T47D (cell line): ENCODE measurements around the gene UMAD1.
A peak's percentile ranks its signal among the peaks of the same experiment; 100 is the strongest.

ENCODE experiments used
- DNase-seq, 2 experiments: peaks; one replicate each; pipeline versions ENCODE4 v3.0.0 to v3.0.0-alpha.2; 2011 to 2012; ENCODE audit warnings: low read depth in 1 of 2, low spot score in 1 of 2
- JUND ChIP-seq: IDR thresholded peaks from 2 replicates; pipeline ENCODE4 v1.6.1; 2012; ENCODE audit warnings: low read depth
- in situ Hi-C: cut with HindIII; loops from 2 replicates; pipeline ENCODE4 v1.10.0; 2016; ENCODE audit warnings: low sequenced_read_pairs, low pct_unique_long_range_greater_than_20kb

Gene UMAD1

GRCh38 chr7:7830122-7830878, 189.7 kb downstream of the UMAD1 start:
- no peak for TF ChIP-seq JUND
- in situ Hi-C loops: no loop called here
- peak in 1 of 2 experiments; percentile 44 for DNase-seq

- DNase-seq: no peak
- in situ Hi-C loops: no loop called here
- TF ChIP-seq JUND: no peak
These were observed 192.0 kb downstream of the UMAD1 start for GRCh38 chr7:7832518-7832917.

DNA sequence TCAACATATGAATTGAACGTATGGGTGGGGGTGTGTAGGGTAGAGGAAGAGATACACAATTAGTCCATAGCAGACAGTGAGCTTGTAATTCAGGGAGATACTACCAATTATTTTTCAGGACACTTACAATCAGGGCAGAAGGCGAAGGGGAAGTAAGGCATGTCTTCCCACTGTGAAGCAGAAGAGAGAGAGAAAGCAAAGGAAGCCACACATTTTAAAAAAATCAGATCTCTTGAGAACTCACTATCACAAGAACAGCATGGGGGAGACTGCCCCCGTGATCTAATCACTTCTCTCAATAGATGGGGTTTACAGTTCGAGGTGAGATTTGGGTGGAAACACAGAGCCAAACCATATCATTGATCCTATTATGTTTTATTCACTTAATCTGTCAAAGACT, 194.2 kb downstream of the UMAD1 start:
- TF ChIP-seq JUND: no peak
- no peak for DNase-seq
- in situ Hi-C loops: no loop called here

DNA sequence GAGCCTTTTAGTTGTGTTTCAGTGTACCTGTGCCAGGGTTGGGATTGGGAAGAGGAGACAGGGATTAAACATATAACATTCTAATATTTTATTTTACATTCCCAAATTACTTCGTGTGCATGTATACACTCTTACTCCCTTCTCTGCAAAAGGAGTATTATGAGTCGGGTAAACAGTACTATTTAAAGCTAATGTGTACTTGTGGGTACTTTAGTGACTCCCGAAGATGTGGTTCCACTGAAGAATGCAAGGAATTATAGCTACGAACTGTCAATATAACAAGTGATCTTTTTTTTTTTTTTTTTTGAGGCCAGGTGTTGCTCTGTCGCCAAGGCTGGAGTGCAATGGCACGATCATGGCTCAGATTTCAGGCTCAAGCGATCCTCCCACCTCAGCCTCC, 200.5 kb downstream of the UMAD1 start:
- TF ChIP-seq JUND: no peak
- DNase-seq: no peak
- in situ Hi-C loops: no loop called here

DNA sequence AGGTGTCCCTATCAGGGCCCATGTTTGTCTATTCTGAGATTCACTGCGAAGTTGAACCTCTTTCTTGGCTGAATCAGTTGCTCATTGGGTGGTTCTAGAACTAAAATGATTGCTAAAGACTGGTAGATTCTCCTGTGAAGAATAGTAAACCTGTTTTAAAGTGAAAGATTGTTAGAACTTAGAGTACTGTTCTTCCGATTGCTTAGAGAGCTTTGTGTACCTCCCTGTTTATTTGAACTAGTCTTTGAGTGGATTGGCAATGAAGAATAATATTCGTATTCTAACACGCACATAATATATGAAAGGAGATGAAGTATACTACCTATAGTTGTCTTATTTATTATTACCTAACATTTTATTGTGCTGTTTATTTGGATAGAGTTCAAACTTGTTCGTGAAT, 202.7 kb downstream of the UMAD1 start:
- DNase-seq: no peak
- in situ Hi-C loops: no loop called here
- no peak for TF ChIP-seq JUND

GRCh38 chr7:7843972-7844371, 203.4 kb downstream of the UMAD1 start:
- DNase-seq: no peak
- no peak for TF ChIP-seq JUND
- in situ Hi-C loops: no loop called here

DNA sequence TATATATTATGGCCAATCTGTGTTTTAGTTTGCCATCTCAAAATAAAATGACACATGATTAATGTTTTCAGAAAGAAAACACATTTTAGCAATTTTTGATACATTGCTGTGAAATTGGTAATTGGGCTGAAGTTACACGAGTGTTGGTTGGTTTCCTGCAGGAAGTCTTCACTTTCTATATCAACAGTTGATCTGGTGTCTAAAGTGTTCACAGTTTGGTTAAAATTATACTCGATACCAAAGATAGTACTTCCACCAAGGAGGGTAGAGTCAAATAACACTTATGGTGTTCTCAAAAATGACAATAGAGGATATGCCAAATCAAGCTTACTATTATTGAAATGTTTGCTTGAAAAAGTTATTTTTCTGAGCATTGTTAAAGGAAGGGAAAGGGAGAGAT, 207.7 kb downstream of the UMAD1 start:
- no peak for DNase-seq
- no peak for TF ChIP-seq JUND
- in situ Hi-C loops: no loop called here

DNA sequence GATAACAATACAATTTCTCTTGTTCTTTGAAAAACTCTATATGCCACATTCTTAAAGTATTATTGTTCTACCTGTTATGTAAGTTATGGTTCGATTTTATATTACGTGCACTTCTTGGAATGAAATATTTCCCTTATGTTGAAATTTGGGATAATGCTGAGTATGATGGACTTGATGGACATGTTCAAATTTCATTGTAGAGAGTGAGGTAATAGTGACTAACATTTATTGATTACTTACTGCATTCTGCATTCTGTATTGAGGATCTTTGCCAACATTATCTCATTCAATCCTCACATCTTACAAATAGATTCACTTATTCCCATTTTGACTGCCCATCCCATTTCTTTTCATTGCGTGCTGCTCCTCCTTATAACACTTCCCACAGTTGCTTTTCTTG, 208.3 kb downstream of the UMAD1 start:
- no peak for TF ChIP-seq JUND
- in situ Hi-C loops: no loop called here
- no peak for DNase-seq

DNA sequence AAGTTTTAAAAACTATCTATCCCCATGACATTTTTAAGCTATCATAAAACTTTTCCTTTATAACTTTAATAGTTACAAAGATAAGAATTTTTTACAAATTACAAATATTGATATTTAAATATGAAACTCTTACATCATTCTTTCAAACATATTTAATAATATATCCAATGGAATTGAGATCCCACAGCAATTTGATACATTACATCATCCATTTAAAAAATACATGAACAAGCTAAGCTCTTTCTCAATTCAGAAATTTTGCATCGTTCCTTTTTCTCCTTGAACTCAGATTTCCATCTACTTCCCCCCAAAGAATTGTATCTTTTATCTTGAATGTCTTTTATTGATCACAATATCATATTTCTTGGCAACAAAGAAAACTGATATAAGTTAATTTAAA, 209.6 kb downstream of the UMAD1 start:
- TF ChIP-seq JUND: no peak
- DNase-seq: no peak
- in situ Hi-C loops: no loop called here

DNA sequence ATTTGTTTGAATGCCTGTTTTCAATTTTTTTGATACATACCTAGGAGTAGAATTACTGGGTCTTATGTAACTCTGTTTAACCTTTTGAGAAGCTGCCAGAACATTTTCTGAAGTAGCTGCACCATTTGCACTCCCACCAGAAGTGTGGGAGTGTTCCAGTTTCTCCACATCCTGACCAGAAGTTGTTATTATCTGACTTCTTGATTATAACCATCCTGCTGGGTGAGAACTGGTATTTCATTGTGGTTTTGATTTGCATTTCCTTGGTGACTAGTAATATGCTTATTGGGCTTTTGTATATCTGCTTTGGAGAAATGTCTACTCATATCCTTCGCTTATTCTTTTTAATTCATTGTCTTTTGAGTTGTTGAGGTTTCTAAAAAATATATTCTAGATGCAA, 210.8 kb downstream of the UMAD1 start:
- no peak for DNase-seq
- in situ Hi-C loops: no loop called here
- TF ChIP-seq JUND: no peak

DNA sequence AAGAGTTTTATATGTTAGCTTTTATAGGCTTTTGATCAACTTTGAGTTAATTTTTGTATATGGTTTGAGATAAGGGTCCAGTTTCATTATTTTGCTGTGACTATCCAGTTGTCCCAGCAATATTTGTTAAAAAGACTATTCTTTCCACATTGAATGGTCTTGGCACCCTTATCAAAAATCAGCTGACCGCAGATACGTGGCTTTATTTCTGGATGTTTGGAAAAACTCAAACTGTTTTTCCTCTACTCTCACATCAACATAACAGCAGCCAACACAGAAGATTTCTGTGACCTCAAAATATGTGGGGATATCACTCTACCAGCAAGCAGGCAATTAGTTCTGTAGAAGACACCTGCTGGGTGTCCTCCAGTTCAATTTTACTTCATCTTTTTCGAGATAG, 211.4 kb downstream of the UMAD1 start:
- no peak for DNase-seq
- in situ Hi-C loops: no loop called here
- TF ChIP-seq JUND: no peak

- in situ Hi-C loops: no loop called here
- no peak for TF ChIP-seq JUND
- no peak for DNase-seq
These were observed 216.6 kb downstream of the UMAD1 start for GRCh38 chr7:7857143-7857583.

DNA sequence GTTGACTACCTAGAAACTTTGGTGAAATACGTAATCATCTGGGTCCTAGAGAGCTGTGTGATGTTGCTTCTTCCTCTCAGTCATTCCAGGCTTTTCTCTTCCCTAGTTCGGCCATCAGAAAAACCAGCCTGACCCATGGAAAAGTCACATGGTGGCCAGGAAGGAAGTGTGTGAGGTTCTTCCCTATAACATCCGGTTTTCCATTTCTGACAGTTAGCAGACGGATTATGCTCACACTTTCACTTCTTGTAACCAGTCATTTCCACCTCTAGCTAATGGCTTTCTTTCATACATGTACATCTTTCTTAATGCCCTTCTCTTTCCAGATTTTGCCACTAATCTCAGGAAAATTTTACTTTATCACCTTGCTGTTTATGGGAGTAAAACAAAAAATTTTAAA, 218.0 kb downstream of the UMAD1 start:
- TF ChIP-seq JUND: no peak
- no peak for DNase-seq
- in situ Hi-C loops: no loop called here

DNA sequence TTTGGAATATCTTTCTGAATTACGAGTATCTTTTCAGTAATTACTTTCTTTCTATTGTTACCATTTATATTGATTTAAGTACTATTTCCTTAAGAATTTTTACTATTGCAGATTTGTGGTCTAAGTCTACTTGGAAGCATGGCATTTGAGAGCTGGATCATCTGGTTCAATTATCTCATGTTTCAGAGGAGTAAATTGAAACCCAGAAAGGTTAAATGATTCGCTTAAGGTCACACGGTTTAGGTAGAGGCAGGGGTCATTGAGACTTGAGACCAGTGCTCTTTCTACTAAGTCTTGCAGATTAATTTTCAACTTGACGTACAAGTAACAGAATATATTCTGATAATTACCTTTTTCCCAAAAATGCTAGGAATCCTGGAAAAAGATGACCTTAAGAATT, 218.9 kb downstream of the UMAD1 start:
- no peak for DNase-seq
- no peak for TF ChIP-seq JUND
- in situ Hi-C loops: no loop called here

- no peak for TF ChIP-seq JUND
- peak in 1 of 2 experiments; percentile 53 for DNase-seq
- in situ Hi-C loops: no loop called here
These were observed 220.7 kb downstream of the UMAD1 start for GRCh38 chr7:7861211-7861633.
